ENCODE results near the gene DMAP1.

Gene DMAP1

DNA sequence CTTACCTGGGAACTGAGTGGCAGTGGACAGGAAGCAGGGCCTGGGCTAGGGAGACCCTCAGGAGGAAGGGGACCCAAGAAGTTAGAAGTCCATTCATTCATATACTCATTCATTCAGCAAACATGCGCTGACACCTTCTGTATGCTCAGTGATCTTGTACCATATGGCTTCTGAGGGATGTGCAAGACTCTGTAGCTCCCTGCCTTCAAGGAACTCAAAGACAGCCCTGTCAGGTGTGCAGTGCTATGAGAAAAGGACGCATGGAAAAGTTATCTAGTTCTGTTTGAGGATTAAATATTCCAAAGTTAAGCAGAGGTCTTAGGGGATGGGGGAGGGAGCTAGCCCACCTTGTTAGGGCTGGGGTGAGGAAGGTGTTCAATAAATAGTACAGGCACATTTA lies 12.5 kb downstream of the DMAP1 start:
- ChIA-PET CTCF (interaction anchor here (0.8 to 7.3 kb wide), 5 partner anchors 8 to 427 kb away, joined by 3 to 81 read pairs (median 12); no protein-coding TSS in a partner anchor), POLR2A (interaction anchor here (0.6 kb wide), 1 partner anchor 12 kb away, joined by 3 read pairs; no protein-coding TSS in a partner anchor)
- no peak for DNase-seq (ENCODE audit: low read depth, low spot score)
- H3K4me3 ChIP-seq (ENCODE audit: low read depth, low read length) = no peak overlapping the region
- TF ChIP-seq, protein P1, sequence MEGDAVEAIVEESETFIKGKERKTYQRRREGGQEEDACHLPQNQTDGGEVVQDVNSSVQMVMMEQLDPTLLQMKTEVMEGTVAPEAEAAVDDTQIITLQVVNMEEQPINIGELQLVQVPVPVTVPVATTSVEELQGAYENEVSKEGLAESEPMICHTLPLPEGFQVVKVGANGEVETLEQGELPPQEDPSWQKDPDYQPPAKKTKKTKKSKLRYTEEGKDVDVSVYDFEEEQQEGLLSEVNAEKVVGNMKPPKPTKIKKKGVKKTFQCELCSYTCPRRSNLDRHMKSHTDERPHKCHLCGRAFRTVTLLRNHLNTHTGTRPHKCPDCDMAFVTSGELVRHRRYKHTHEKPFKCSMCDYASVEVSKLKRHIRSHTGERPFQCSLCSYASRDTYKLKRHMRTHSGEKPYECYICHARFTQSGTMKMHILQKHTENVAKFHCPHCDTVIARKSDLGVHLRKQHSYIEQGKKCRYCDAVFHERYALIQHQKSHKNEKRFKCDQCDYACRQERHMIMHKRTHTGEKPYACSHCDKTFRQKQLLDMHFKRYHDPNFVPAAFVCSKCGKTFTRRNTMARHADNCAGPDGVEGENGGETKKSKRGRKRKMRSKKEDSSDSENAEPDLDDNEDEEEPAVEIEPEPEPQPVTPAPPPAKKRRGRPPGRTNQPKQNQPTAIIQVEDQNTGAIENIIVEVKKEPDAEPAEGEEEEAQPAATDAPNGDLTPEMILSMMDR (IDR thresholded peaks at IDR 0.05; ENCODE audit: insufficient read depth, low read length, missing control alignments) = no peak

DNA sequence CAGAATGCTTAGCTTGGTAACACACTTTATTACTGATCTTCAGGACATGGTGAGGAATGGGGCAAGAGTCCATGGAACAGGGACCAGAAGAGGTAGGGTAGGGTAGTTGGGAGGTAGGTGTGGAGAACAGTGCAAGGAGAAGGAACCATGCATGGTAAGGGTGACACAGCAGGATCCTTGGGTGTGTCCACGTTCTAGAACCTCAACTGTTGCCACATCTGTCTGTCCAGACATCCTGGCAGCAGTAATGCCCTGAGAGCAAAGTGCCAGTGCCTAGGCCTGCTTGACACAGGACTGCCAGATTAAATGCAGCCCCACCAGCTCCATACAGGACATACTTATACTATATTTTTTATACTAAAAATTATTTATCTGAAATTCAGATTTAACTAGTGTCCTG lies 13.9 kb downstream of the DMAP1 start:
- DNase-seq (ENCODE audit: low read depth, low spot score) = no peak
- ChIA-PET CTCF (interaction anchor here (0.9 to 7.3 kb wide), 5 partner anchors 9 to 368 kb away, joined by 3 to 81 read pairs (median 12); no protein-coding TSS in a partner anchor), POLR2A (no interaction called here)
- TF ChIP-seq, protein P1 (IDR thresholded peaks at IDR 0.05; ENCODE audit: insufficient read depth, low read length, missing control alignments) = no peak
- H3K4me3 ChIP-seq (ENCODE audit: low read depth, low read length) = no peak overlapping the region

DNA sequence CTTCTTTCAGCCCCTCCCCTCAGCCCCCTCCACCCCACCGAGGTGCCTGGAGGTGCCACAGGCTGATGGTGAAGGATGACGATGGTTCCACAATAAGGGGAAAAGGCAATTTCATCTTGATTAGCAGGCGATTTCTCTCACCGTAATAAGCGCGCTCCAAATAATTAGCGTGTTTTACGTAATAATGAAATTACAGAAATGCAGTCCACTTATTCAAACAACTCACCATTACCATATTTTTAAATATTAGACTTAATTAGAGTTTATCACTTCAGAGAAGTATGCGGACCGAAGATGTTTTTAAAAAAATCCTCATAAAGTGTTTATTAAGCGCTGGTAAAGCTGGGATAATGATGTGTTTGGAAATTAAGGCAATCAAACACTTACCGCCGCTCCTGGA lies 14.9 kb downstream of the DMAP1 start:
- ChIA-PET POLR2A (no interaction called here), CTCF (interaction anchor here (0.6 to 7.3 kb wide), 4 partner anchors 11 to 257 kb away, joined by 3 to 81 read pairs (median 28); no protein-coding TSS in a partner anchor)
- H3K4me3 ChIP-seq (ENCODE audit: low read depth, low read length) = no peak overlapping the region
- TF ChIP-seq, protein P1 (IDR thresholded peaks at IDR 0.05; ENCODE audit: insufficient read depth, low read length, missing control alignments) = no peak
- no peak for DNase-seq (ENCODE audit: low read depth, low spot score)

DNA sequence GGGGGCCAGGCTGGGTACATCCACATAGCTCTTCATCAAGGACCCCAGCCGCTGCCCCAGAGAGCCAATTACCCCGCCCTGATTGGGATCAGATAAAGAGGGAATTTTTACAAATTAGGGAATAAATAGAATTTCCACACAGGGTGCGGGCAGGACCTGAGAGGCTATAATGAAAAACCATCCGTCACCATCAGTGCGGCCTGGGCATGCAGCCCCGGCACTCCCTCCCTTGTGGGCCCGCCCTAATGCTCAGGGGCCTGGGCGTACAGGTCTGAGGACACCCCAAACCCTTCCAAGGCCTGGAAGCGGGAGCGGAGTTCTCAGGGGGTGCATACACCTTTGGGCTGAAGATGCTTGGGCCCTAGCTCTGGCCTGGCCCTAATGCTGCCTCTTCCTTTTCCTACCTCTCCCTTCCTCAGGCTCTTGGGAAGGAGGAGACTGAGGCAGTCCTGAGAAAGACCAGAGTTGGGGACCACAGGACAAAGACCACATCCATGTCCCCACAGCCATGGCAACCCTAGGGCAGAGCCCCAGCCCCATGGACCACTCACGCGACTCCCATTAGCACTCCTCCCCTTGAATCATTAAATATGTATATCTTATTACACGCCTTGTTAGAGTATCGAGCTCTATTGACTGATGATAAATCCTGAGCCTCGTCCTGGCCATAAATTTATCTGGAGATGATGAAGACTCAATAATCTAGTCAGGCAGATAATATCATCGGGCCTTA lies 16.3 kb downstream of the DMAP1 start:
- POLR2A ChIA-PET = no interaction called here
- H3K4me3 ChIP-seq (ENCODE audit: low read depth, low read length) = no peak overlapping the region
- TF ChIP-seq, protein P1 (IDR thresholded peaks at IDR 0.05; ENCODE audit: insufficient read depth, low read length, missing control alignments) = no peak
- CTCF ChIA-PET = interaction anchor here (6.2 to 7.3 kb wide), 2 partner anchors 9 to 13 kb away, joined by 53 to 81 read pairs; no protein-coding TSS in a partner anchor
- DNase-seq (ENCODE audit: low read depth, low spot score) = no peak

DNA sequence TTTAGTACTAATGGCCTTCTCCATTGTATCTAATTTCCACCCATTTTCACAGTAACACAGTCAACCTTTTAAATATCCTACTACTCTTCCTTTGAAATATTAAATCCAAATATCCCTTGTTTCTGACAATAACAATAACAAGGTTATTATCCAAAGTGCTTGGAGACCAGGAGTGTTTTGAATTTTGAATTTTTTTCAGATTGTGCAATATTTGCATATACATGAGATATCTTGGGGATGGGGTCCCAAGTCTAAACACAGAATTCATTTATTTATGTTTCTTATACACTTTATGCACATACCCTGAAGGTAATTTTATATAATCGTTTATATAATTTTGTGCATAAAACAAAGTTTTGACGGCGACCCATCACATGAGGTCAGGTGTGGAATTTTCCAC lies 17.5 kb downstream of the DMAP1 start:
- CTCF ChIA-PET = interaction anchor here (7.3 kb wide), 1 partner anchor 14 kb away, joined by 81 read pairs; no protein-coding TSS in a partner anchor
- DNase-seq (ENCODE audit: low read depth, low spot score) = no peak

DNA sequence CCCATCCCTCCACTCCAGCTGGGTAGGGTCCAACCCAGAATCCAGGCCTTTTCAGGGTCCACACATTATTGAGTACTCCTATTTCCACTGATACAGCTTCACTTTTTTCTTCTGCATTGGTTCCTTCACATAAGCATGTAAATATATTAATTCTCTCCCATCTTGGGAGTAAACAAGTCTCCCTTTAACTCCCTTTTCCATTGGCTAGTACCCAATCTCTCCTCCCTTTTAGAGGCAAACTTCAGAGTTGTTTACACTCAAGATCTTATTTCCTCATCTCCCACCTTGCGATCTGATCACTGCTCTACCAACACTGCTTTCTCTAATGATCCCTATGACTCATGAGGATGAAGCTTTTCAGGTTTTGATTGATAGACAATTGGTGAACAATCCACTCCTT lies 20.3 kb downstream of the DMAP1 start:
- ChIA-PET POLR2A (no interaction called here), CTCF (interaction anchor here (0.8 to 9.7 kb wide), 5 partner anchors 8 to 362 kb away, joined by 3 to 167 read pairs (median 3); no protein-coding TSS in a partner anchor)

More for the DNA sequence above, 17.5 kb downstream of the DMAP1 start:
- TF ChIP-seq, protein P1 (IDR thresholded peaks at IDR 0.05; ENCODE audit: insufficient read depth, low read length, missing control alignments) = no peak
- POLR2A ChIA-PET = no interaction called here
- no peak overlapping the region for H3K4me3 ChIP-seq (ENCODE audit: low read depth, low read length)

More for the DNA sequence above, 20.3 kb downstream of the DMAP1 start:
- DNase-seq (ENCODE audit: low read depth, low spot score) = no peak
- H3K4me3 ChIP-seq (ENCODE audit: low read depth, low read length) = no peak overlapping the region
- TF ChIP-seq, protein P1 (IDR thresholded peaks at IDR 0.05; ENCODE audit: insufficient read depth, low read length, missing control alignments) = no peak

Measured in AG04449 (cell line).